GM18870 (cell line): Measurements from ENCODE around the gene SLC24A3.

Experiments used
- ATAC-seq: cut with Tn5 transposase; IDR thresholded peaks from one replicate; pipeline ENCODE4 v1.9.1; 2021; ENCODE audit warnings: moderate library complexity; ENCODE audit not compliant: unreplicated experiment

The SLC24A3 gene

GRCh38 chr20:19378058-19378457 is 165.6 kb downstream of the SLC24A3 start:
- no peak for ATAC-seq

GRCh38 chr20:19380211-19380610 is 167.8 kb downstream of the SLC24A3 start:
- no peak for ATAC-seq

- ATAC-seq, result no peak
Measured at GRCh38 chr20:19381947-19382346, 169.5 kb downstream of the SLC24A3 start.

- ATAC-seq, result no peak
Measured at GRCh38 chr20:19382386-19383340, 170.2 kb downstream of the SLC24A3 start.

GRCh38 chr20:19384940-19385339 is 172.5 kb downstream of the SLC24A3 start:
- ATAC-seq, result no peak

GRCh38 chr20:19387251-19387650 is 174.8 kb downstream of the SLC24A3 start:
- ATAC-seq, result no peak

- no peak for ATAC-seq
Measured at GRCh38 chr20:19392344-19393130, 180.1 kb downstream of the SLC24A3 start.

- no peak for ATAC-seq
Measured at GRCh38 chr20:19396460-19397081, 184.1 kb downstream of the SLC24A3 start.

GRCh38 chr20:19397226-19397625 is 184.8 kb downstream of the SLC24A3 start:
- no peak for ATAC-seq

GRCh38 chr20:19397666-19398065 is 185.2 kb downstream of the SLC24A3 start:
- ATAC-seq, result no peak

- ATAC-seq, result no peak
Measured at GRCh38 chr20:19401096-19401495, 188.7 kb downstream of the SLC24A3 start.

GRCh38 chr20:19403549-19403948 is 191.1 kb downstream of the SLC24A3 start:
- no peak for ATAC-seq

- ATAC-seq, result no peak
Measured at GRCh38 chr20:19404826-19405225, 192.4 kb downstream of the SLC24A3 start.

GRCh38 chr20:19405958-19406357 is 193.5 kb downstream of the SLC24A3 start:
- ATAC-seq, result no peak

- no peak for ATAC-seq
Measured at GRCh38 chr20:19406381-19406780, 193.9 kb downstream of the SLC24A3 start.

- no peak for ATAC-seq
Measured at GRCh38 chr20:19407196-19407595, 194.8 kb downstream of the SLC24A3 start.

- ATAC-seq, result no peak
Measured at GRCh38 chr20:19407736-19408135, 195.3 kb downstream of the SLC24A3 start.

GRCh38 chr20:19408971-19409370 is 196.5 kb downstream of the SLC24A3 start:
- no peak for ATAC-seq

GRCh38 chr20:19411811-19412210 is 199.4 kb downstream of the SLC24A3 start:
- no peak for ATAC-seq

- no peak for ATAC-seq
Measured at GRCh38 chr20:19412254-19412653, 199.8 kb downstream of the SLC24A3 start.

GRCh38 chr20:19414600-19414999 is 202.2 kb downstream of the SLC24A3 start:
- no peak for ATAC-seq
